Heart right ventricle (tissue), 16 donors: Measurements from ENCODE around the gene LAMC3. TPM values are rescaled to one million over a fixed set of nuclear protein-coding genes. Genes with fewer than 3 reads are reported as not detected.

Experiments used
- ATAC-seq, 8 donors: fragments of 200-7000 bp; cut with Tn5 transposase; one replicate each; pipeline ENCODE4 v1.9.1; 2020; ENCODE audit warnings: mild to moderate bottlenecking in 8 of 8, moderate library complexity in 8 of 8, moderate number of reproducible peaks in 1 of 8
- DNase-seq, 2 donors: peaks; one replicate each; pipeline ENCODE4 v3.0.0-alpha.2; 2020
- H3K27ac ChIP-seq, 10 donors: fragments of 200-600 bp; sonication (generic) in 2 of 10; one replicate each; pipeline versions ENCODE4 v1.5.0 to v1.8.0; 2020 to 2022; ENCODE audit warnings: mild to moderate bottlenecking in 3 of 10
- H3K27me3 ChIP-seq, 7 donors: fragments of 200-600 bp; one replicate each; pipeline ENCODE4 v1.8.0; 2021 to 2022; ENCODE audit warnings: mild to moderate bottlenecking in 2 of 7
- H3K36me3 ChIP-seq, 9 donors: fragments of 200-600 bp; sonication (generic) in 1 of 9; one replicate each; pipeline versions ENCODE4 v1.5.0 to v1.8.0; 2020 to 2022; ENCODE audit warnings: mild to moderate bottlenecking in 2 of 9
- H3K4me1 ChIP-seq, 9 donors: fragments of 200-600 bp; sonication (generic) in 1 of 9; one replicate each; pipeline versions ENCODE4 v1.5.0 to v1.8.0; 2020 to 2022; ENCODE audit warnings: mild to moderate bottlenecking in 4 of 9
- H3K4me3 ChIP-seq, 10 donors: fragments of 200-600 bp; sonication (generic) in 2 of 10; one replicate each; pipeline versions ENCODE4 v1.5.0 to v1.8.0; 2020 to 2022; ENCODE audit warnings: mild to moderate bottlenecking in 7 of 10, moderate library complexity in 2 of 10
- H3K9me3 ChIP-seq, 11 donors: fragments of 200-600 bp in 10 of 11; sonication (generic) in 2 of 11; one replicate each; pipeline versions ENCODE4 v1.5.0 to v1.8.0; 2013 to 2022; ENCODE audit warnings: mild to moderate bottlenecking in 2 of 11, control low read depth in 1 of 11, moderate library complexity in 1 of 11
- WGBS, 2 donors: extraction: QIAGEN DNeasy Blood & Tissue Kit; methylation state at CpG; one replicate each; pipeline ENCODE4 v1.1.7; 2013; ENCODE audit warnings: inconsistent platforms in 1 of 2; 5-methylcytosine and 5-hydroxymethylcytosine counted together
- intact Hi-C, 10 donors: fragments of 100-400 bp; cut with DNase I; formaldehyde crosslinking; loops; one replicate each; pipeline versions ENCODE4 v1.11.1 to v1.14.2; 2022
- polyA plus RNA-seq, 2 donors: library from polyadenylated mRNA; stranded (reverse); fragments of 200-250 nt; gene quantifications; one replicate each; pipeline ENCODE4 v1.2.3, GENCODE V29; 2013
- total RNA-seq, 10 donors: library from RNA; stranded (reverse); fragmentation: NEBNext Ultra II Directional in 3 of 10; extraction: Animal tissue kit (Norgen Biotek cat#: 25700) in 3 of 10; gene quantifications; one replicate each; pipeline versions ENCODE4 v1.2.1 to v1.2.4, GENCODE V29; 2021 to 2023
- TF ChIP-seq, protein P1 (sequence below), 9 donors: fragments of 200-600 bp; sonication (generic) in 2 of 9; IDR thresholded peaks; one replicate each; pipeline versions ENCODE4 v1.5.0 to v1.8.0; 2021 to 2022; ENCODE audit warnings: antibody characterized with exemption in 9 of 9, mild to moderate bottlenecking in 5 of 9, moderate library complexity in 1 of 9
- donor health status: Arrhythmogenic right ventricular cardiomyopathy.
- donor health status: ischemic (EF 13 %, LVEDD 7.1; RV severe dilation, severe dysfunction).
- donor health status: healthy with polysubstance abuse.
- donor health status: DM: no; HTN: yes; CAD: no.
- donor health status: DM: no; HTN: no; CAD: no.
- donor health status: ischemic (EF 25% LVEDD 6.9; RV normal size, moderate dysfunction).
- donor health status: ischemic (EF 25% LVEDD 5.7; RV mildly dilated, moderate dysfunction).
- donor health status: healthy.
- donor health status: DM: yes; HTN: yes; CAD: no.
- donor health status: Ischemic cardiomyopathy.
- donor health status: ischemic (EF 35%, LVEDD 5.7; RV mildly dilated, moderate dysfunction).
- donor health status: nonischemic (EF 11% LVEDD 7.7; RV severe dilation, severe dysfunction).
- donor health status: DM: yes; HTN: yes; CAD: no.
- donor health status: PGD.
- donor health status: ischemic (EF 29% LVEDD 5.4; RV normal size, mild dysfunction).
- donor health status: nonischemic (EF 23%, LVEDD 6.1; RV moderate dilation, normal function).

LAMC3 gene
- total and polyA plus RNA-seq, 12 donors, result 0.07 to 5.4 (median 0.30) TPM; not detected in 1

DNA sequence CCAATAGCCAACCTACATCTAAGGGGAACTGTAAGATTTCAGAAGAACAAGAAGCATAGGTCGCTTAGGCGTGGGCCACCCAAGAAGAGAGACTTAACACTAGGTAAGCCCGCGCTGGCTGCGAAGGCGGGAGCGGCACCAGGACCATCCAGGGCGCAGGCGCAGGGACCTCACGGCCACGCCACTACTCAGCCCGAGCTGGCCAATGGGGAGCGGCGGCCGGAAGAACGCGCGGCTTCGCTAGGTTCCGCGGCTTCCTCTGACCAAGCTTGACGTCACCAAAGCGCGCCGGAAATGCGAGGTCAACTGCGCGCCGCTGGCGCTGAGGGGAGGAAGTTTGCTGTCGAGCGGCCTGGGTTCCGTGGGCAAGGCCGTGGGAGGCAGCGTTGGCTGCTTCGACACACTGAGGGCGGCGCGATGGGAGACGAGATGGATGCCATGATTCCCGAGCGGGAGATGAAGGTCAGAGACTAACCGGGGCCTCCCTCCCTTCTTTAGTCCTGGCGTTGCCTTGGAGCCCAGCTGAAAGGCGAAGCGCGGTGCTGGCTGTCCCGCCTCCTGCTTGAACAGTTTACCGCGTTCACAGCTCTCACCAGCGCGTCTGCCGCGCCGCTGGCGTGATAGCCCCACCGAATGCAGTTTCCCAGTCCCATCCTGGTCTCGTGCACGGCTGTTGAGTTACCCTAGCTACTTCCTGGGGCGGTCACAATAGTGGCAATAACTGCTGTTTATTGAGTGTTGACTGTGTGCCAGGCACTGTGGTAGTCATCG, 116.5 kb downstream of the LAMC3 start, which contains the start of gene NUP214:
Gene NUP214, plus strand, starts transcription at position 299 of the 771 bp plus-strand sequence. Its CDS starts 119 bp downstream, at position 418.
- WGBS, 2 donors, result 0% methylated on average over 61 of the region's 61 CpGs
- TF ChIP-seq, protein P1, sequence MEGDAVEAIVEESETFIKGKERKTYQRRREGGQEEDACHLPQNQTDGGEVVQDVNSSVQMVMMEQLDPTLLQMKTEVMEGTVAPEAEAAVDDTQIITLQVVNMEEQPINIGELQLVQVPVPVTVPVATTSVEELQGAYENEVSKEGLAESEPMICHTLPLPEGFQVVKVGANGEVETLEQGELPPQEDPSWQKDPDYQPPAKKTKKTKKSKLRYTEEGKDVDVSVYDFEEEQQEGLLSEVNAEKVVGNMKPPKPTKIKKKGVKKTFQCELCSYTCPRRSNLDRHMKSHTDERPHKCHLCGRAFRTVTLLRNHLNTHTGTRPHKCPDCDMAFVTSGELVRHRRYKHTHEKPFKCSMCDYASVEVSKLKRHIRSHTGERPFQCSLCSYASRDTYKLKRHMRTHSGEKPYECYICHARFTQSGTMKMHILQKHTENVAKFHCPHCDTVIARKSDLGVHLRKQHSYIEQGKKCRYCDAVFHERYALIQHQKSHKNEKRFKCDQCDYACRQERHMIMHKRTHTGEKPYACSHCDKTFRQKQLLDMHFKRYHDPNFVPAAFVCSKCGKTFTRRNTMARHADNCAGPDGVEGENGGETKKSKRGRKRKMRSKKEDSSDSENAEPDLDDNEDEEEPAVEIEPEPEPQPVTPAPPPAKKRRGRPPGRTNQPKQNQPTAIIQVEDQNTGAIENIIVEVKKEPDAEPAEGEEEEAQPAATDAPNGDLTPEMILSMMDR (IDR thresholded peaks at IDR 0.05), result no peak
- H3K4me1 ChIP-seq, result peaks cover 3 to 23% (median 17%) of the 10 kb centered on the region in 9 donors
- no peaks in the 10 kb centered on the region for H3K9me3 ChIP-seq
- H3K4me3 ChIP-seq, result peak within 1 kb of the TSS; percentile 69 to 97 (median 83)
- intact Hi-C loops, result loop anchor here in 7 of 10 donors (1.0 to 10.0 kb wide), 5 partner anchors 42 to 411 kb away; no protein-coding TSS in a partner anchor
- peak; percentile 99 to 100 (median 100) for ATAC-seq
- peak within 1 kb of the TSS; percentile 12 to 92 (median 83) for H3K27ac ChIP-seq
- H3K27me3 ChIP-seq, result no peaks in the 10 kb centered on the region
- peaks cover 0 to 59% (median 31%) of the 10 kb centered on the region in 9 donors for H3K36me3 ChIP-seq
- peak; percentile 99 for DNase-seq

DNA sequence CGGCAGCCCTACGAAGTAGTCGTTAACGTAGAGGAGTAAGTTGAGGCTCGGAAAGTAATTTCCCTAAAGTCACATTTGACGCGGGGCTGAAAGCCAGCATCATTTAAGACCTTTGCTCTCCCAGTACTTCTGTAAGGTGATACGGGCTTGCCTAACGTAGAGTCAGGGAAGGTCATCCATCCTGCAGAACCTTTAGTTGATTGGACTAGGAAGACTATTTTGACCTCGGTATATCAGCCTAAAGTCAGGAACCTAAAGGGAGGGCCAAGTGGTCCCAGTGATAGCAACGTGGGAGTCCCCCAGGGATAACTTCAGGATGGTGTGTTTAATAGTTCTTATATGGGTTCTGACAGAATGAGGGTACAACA, 117.1 kb downstream of the LAMC3 start:
- H3K9me3 ChIP-seq, result no peaks in the 10 kb centered on the region
- 0 to 2% methylated on average over 11 of the region's 11 CpGs for whole genome bisulfite sequencing, 2 donors
- intact Hi-C loops, result loop anchor here in 7 of 10 donors (2.0 to 10.0 kb wide), 4 partner anchors 69 to 411 kb away; no protein-coding TSS in a partner anchor
- TF ChIP-seq, protein P1 (IDR thresholded peaks at IDR 0.05), result no peak
- ATAC-seq (no peak), DNase-seq (no peak)
- peak overlapping the region; percentile 69 to 97 (median 83) for H3K4me3 ChIP-seq
- H3K36me3 ChIP-seq, result peaks cover 0 to 59% (median 37%) of the 10 kb centered on the region in 9 donors
- peak overlapping the region in 9 of 10 donors; percentile 66 to 92 (median 84) for H3K27ac ChIP-seq
- H3K27me3 ChIP-seq, result no peaks in the 10 kb centered on the region
- peaks cover 3 to 23% (median 17%) of the 10 kb centered on the region in 9 donors for H3K4me1 ChIP-seq

DNA sequence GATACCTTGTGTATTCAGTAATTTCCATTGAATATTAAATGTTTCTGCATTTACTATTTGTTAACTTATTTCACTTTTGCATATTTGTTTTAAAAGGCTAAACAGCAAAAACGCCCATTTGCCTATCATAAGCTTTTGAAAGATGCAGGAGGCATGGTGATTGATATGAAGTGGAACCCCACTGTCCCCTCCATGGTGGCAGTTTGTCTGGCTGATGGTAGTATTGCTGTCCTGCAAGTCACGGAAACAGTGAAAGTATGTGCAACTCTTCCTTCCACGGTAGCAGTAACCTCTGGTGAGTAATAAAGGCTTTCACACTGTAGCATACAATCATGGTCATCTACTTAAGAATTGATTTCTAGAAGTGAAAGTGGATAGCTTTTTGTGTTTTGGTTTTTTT, 120.2 kb downstream of the LAMC3 start:
- H3K27ac ChIP-seq, result no peak overlapping the region
- peaks cover 3 to 23% (median 17%) of the 10 kb centered on the region in 9 donors for H3K4me1 ChIP-seq
- WGBS, 2 donors, result 78 to 86% methylated on average over 3 of the region's 3 CpGs
- H3K4me3 ChIP-seq, result no peak overlapping the region
- peaks cover 0 to 75% (median 64%) of the 10 kb centered on the region in 9 donors for H3K36me3 ChIP-seq
- no peaks in the 10 kb centered on the region for H3K27me3 ChIP-seq
- intact Hi-C loops, result loop anchor here in 7 of 10 donors (5.0 to 10.0 kb wide), 3 partner anchors 72 to 414 kb away; no protein-coding TSS in a partner anchor
- TF ChIP-seq, protein P1 (IDR thresholded peaks at IDR 0.05), result no peak
- no peak for ATAC-seq
- DNase-seq, result no peak
- no peaks in the 10 kb centered on the region for H3K9me3 ChIP-seq

DNA sequence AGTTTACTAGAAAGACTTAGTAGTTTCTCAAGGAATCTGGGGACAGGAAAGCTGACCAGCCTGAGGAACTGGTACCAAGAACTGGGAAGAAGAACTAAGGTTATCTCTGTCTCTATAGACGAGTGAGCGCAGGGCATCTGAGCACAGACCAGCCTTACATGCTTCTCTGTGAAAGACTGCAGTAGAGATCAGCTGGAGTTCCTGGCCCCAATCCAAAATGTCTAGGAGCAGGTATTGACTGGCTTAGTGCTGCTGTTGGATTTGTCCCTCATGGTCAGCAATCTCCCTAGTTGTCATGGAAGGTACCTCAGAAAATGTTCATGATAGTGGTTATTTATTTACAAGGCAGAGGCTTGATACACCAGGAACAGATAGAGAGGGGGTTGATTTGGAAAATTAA, 129.7 kb downstream of the LAMC3 start:
- TF ChIP-seq, protein P1 (IDR thresholded peaks at IDR 0.05), result no peak
- intact Hi-C loops, result loop anchor here in 1 of 10 donors (10.0 kb wide), 1 partner anchor 1146 kb away; no protein-coding TSS in a partner anchor
- Histone ChIP-seq H3K9me3 (no peaks in the 10 kb centered on the region), H3K27ac (no peak overlapping the region), H3K4me3 (no peak overlapping the region), H3K27me3 (no peaks in the 10 kb centered on the region), H3K36me3 (peaks cover 0 to 100% (median 78%) of the 10 kb centered on the region in 9 donors), H3K4me1 (no peaks in the 10 kb centered on the region)
- no peak for ATAC-seq
- WGBS, 2 donors, result 83 to 86% methylated on average over 2 of the region's 2 CpGs
- no peak for DNase-seq
